GM10248 (cell line): ENCODE results near the gene MCFD2.

Experiments used
- CTCF ChIA-PET: fragments of 300-600 bp; sonication (Branson Sonifier 250); formaldehyde crosslinking; extraction: SDS; loops from one replicate; lab custom pipeline; 2021; ENCODE audit warnings: antibody characterized with exemption; lab: Yijun Ruan, JAX
- POLR2A ChIA-PET: fragments of 350-650 bp; sonication (Branson Sonifier 250); formaldehyde crosslinking; extraction: SDS; loops from one replicate; lab custom pipeline; 2020; ENCODE audit warnings: antibody characterized with exemption; lab: Yijun Ruan, JAX
- DNase-seq: peaks from one replicate; pipeline ENCODE4 v3.0.0; 2012; ENCODE audit errors: extremely low spot score
- CTCF ChIP-seq: IDR thresholded peaks from 2 replicates; pipeline ENCODE4 v1.5.1; 2012; ENCODE audit warnings: mild to moderate bottlenecking, low read depth; ENCODE audit errors: extremely low read depth, missing control alignments, control extremely low read depth

Gene MCFD2

GRCh38 chr2:46915281-46915810 is at the start of gene MCFD2:
Gene MCFD2, minus strand, starts transcription at chr2:46915806. Its CDS starts 6,635 bp downstream, at chr2:46909171.
- no peak for DNase-seq
- CTCF ChIA-PET, result interaction anchor here (1.0 to 1.4 kb wide), 2 partner anchors 8 to 68 kb away, joined by 3 to 5 read pairs; no protein-coding TSS in a partner anchor
- TF ChIP-seq CTCF, result no peak
- POLR2A ChIA-PET, result interaction anchor here (0.5 kb wide), 1 partner anchor 19 kb away, joined by 8 read pairs; no protein-coding TSS in a partner anchor

GRCh38 chr2:46964835-46965560 is 49.4 kb upstream of the MCFD2 start:
- DNase-seq, result no peak
- ChIA-PET POLR2A (no interaction called here), CTCF (interaction anchor here (0.8 to 2.1 kb wide), 4 partner anchors 10 to 358 kb away, joined by 3 to 11 read pairs (median 3); no protein-coding TSS in a partner anchor)
- TF ChIP-seq CTCF, result no peak

GRCh38 chr2:46963941-46964673 is 48.5 kb upstream of the MCFD2 start:
- TF ChIP-seq CTCF, result no peak
- ChIA-PET POLR2A (no interaction called here), CTCF (interaction anchor here (0.8 to 2.1 kb wide), 5 partner anchors 9 to 359 kb away, joined by 3 to 11 read pairs (median 3); no protein-coding TSS in a partner anchor)
- no peak for DNase-seq

GRCh38 chr2:46963210-46963609 is 47.6 kb upstream of the MCFD2 start:
- ChIA-PET POLR2A (interaction anchor here (0.6 kb wide), 1 partner anchor 21 kb away, joined by 3 read pairs; no protein-coding TSS in a partner anchor), CTCF (interaction anchor here (0.9 to 2.0 kb wide), 4 partner anchors 9 to 34 kb away, joined by 3 to 6 read pairs (median 4); no protein-coding TSS in a partner anchor)
- TF ChIP-seq CTCF, result no peak
- DNase-seq, result no peak

GRCh38 chr2:46962751-46963150 is 47.1 kb upstream of the MCFD2 start:
- POLR2A ChIA-PET, result no interaction called here
- no peak for DNase-seq
- CTCF ChIA-PET, result interaction anchor here (0.9 to 2.0 kb wide), 4 partner anchors 9 to 34 kb away, joined by 3 to 6 read pairs (median 4); no protein-coding TSS in a partner anchor
- no peak for TF ChIP-seq CTCF

GRCh38 chr2:46960618-46961017 is 45.0 kb upstream of the MCFD2 start:
- peak; percentile 7 for TF ChIP-seq CTCF
- CTCF ChIA-PET, result interaction anchor here (1.4 to 2.0 kb wide), 3 partner anchors 10 to 363 kb away, joined by 3 to 8 read pairs (median 4); no protein-coding TSS in a partner anchor
- DNase-seq, result no peak
- POLR2A ChIA-PET, result no interaction called here
